NCI-H1694 treated with DMSO at 0.1 percent for 48 hours (cell line): ENCODE results near the gene DDX20.

ENCODE experiments used
- DNase-seq: peaks from one replicate; lab custom pipeline; 2025; lab: John Stamatoyannopoulos, UW

The DDX20 gene

GRCh38 chr1:111755331-111756123, at the start of gene DDX20:
Gene DDX20, plus strand, starts transcription at chr1:111755901. Its CDS starts 24 bp downstream, at chr1:111755925.
- peak; percentile 93 for DNase-seq

- DNase-seq: no peak
Observed at GRCh38 chr1:111706921-111707320, 48.8 kb upstream of the DDX20 start.

- DNase-seq: no peak
Observed at GRCh38 chr1:111707906-111708305, 47.8 kb upstream of the DDX20 start.

- DNase-seq: no peak
Observed at GRCh38 chr1:111709986-111710385, 45.7 kb upstream of the DDX20 start.

GRCh38 chr1:111716333-111716732, 39.4 kb upstream of the DDX20 start:
- no peak for DNase-seq

GRCh38 chr1:111717450-111717849, 38.3 kb upstream of the DDX20 start:
- no peak for DNase-seq

GRCh38 chr1:111719135-111719534, 36.6 kb upstream of the DDX20 start:
- no peak for DNase-seq

GRCh38 chr1:111719674-111720132, 36.0 kb upstream of the DDX20 start:
- no peak for DNase-seq

GRCh38 chr1:111720274-111720976, 35.3 kb upstream of the DDX20 start:
- DNase-seq: no peak

- no peak for DNase-seq
Observed at GRCh38 chr1:111720977-111721786, 34.5 kb upstream of the DDX20 start.

- no peak for DNase-seq
Observed at GRCh38 chr1:111723091-111723806, 32.5 kb upstream of the DDX20 start.

GRCh38 chr1:111723871-111724270, 31.8 kb upstream of the DDX20 start:
- DNase-seq: no peak

- DNase-seq: no peak
Observed at GRCh38 chr1:111725192-111725591, 30.5 kb upstream of the DDX20 start.

- DNase-seq: no peak
Observed at GRCh38 chr1:111727056-111727455, 28.6 kb upstream of the DDX20 start.

- no peak for DNase-seq
Observed at GRCh38 chr1:111729271-111729921, 26.3 kb upstream of the DDX20 start.

- no peak for DNase-seq
Observed at GRCh38 chr1:111729946-111730681, 25.6 kb upstream of the DDX20 start.

GRCh38 chr1:111730706-111731105, 25.0 kb upstream of the DDX20 start:
- no peak for DNase-seq

- no peak for DNase-seq
Observed at GRCh38 chr1:111731956-111732355, 23.7 kb upstream of the DDX20 start.

- DNase-seq: no peak
Observed at GRCh38 chr1:111732718-111733117, 23.0 kb upstream of the DDX20 start.

- DNase-seq: no peak
Observed at GRCh38 chr1:111733183-111733991, 22.3 kb upstream of the DDX20 start.
